ENCODE measurements around the gene PPM1D.
A peak's percentile ranks its signal among the peaks of the same experiment; 100 is the strongest.

PPM1D gene

DNA sequence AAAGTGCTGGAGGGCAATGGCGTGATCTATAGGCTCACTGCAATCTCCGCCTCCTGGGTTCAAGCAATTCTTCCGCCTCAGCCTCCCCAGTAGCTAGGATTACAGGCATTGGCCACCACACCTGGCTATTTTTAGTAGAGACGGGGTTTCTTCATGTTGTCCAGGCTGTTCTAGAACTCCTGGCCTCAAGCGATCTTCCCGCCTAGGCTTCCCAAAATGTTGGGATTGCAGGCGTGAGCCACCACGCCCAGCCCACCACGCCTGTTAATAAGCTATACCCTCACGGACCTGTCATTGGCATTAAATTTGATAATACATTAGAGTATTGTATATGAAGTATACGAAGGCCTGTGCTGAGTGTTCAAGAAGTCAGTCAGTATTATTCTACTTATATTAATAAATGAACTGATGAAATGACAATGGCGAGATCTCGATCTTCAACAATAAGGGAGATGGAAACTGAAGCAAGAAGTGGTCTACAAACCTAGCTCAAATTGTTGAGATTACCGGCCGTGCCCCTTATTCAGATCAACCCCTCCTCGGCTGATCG is 76.8 kb downstream of the PPM1D start:
- no peak for DNase-seq

- peak; percentile 97 for DNase-seq
These were observed 77.5 kb downstream of the PPM1D start, which contains the start of gene BCAS3 for GRCh38 chr17:60677308-60678117. TSS of gene BCAS3 (plus strand) at chr17:60677851.

- DNase-seq: no peak
These were observed 78.1 kb downstream of the PPM1D start for GRCh38 chr17:60678118-60678444.

DNA sequence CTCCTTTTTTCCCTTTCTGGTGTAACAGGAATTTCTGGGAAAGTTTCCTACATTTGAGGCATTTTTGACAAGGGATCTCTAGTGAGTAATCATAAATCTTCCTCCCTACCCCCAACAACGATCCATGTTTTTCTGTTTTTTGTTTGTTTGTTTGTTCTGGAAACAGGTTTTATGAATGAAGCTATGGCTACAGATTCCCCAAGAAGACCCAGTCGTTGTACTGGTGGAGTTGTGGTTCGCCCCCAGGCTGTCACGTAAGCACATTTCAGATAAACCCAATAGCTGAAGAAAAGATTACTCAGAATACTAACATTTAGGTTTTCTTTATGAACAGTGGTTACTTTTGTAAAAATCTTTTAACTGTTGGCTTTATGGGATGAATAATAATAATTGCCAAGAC is 79.3 kb downstream of the PPM1D start:
- no peak for DNase-seq

- DNase-seq: no peak
These were observed 80.8 kb downstream of the PPM1D start for GRCh38 chr17:60680754-60681153.

DNA sequence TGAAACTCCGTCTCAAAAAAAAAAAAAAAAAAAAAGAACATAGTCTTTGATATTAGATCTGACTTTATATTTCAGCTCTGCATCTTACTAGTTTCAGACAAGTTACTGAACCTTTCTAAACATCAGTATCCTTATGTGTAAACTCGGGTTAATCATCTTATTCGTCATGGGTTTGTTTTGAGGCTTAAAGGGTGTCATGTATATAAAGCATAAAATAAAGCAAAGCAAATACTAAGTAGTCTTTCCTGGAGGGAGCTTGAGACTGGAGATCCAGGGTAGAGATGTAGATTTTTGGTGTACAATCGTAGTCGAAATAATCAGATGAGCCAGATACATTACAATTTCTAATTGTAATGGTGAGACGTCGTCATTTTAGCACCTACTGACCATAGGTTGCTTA is 85.4 kb downstream of the PPM1D start:
- DNase-seq: no peak

DNA sequence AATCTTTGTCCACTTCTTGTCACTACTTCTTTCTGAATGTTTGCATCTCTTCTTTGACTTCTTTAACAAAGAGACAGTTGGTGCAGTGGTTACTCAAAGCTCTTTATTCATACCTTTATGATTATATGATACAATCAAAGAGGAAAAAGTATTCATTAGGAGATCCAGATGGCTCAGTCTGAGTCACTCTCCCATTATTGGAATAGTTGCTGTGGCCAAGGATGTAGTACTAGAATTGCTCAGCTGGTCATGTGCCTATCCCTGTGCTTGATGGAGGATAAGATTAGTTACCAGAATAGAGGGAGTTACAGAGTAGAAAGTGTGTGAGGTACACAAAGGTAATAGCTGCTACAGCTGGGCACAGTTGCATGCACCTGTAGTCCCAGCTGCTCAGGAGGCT is 96.0 kb downstream of the PPM1D start:
- DNase-seq: no peak

DNA sequence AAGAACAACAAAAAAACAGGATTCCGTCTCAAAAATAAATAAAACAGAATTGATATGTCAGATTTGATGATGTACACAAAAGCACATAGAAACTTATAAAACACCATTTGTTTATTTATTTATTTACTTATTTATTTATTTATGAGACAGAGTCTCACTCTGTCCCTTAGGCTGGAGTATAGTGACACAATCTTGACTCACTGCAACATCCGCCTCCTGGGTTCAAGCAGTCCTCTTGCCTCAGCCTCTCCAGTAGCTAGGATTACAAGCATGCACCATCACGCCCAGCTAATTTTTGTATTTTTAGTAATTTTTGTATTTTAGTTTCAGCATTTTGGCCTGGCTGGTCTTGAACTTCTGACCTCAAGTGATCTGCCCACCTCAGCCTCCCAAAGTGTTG is 99.1 kb downstream of the PPM1D start:
- no peak for DNase-seq

GRCh38 chr17:60704170-60704569 is 104.2 kb downstream of the PPM1D start:
- DNase-seq: no peak

- DNase-seq: no peak
These were observed 112.7 kb downstream of the PPM1D start for GRCh38 chr17:60712675-60713074.

DNA sequence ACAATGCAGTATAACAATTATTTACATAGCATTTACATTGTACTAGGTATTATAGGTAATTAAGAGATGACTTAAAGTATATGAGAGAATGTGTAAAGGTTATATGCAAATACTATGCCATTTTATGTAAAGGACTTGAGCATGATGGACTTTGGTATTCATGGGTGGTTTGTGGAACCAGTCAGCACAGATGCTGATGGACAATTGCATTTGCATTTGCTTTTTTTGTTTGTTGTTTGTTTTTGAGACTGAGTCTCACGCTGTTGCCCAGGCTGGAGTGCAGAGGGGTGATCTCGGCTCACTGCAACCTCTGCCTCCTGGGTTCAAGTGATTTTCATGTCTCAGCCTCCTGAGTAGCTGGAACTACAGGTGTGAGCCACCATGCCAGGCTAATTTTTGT is 113.6 kb downstream of the PPM1D start:
- DNase-seq: no peak
